GM19328 (cell line): ENCODE measurements around the gene ENO1.
A peak's percentile ranks its signal among the peaks of the same experiment; 100 is the strongest.
"Not testable (repeated sequence)": the region's sequence is repeated elsewhere in the genome, so short reads cannot be mapped to it uniquely, and the experiment has no call there.

Experiments used
- ATAC-seq: cut with Tn5 transposase; IDR thresholded peaks from one replicate; pipeline ENCODE4 v1.9.1; 2021; ENCODE audit warnings: mild to moderate bottlenecking, moderate library complexity; ENCODE audit not compliant: unreplicated experiment

Gene ENO1

GRCh38 chr1:8848663-8849386 lies 29.7 kb downstream of the ENO1 start:
- ATAC-seq: no peak

GRCh38 chr1:8847990-8848389 lies 30.5 kb downstream of the ENO1 start:
- ATAC-seq: no peak

GRCh38 chr1:8846263-8846662 lies 32.2 kb downstream of the ENO1 start:
- no peak for ATAC-seq

- no peak for ATAC-seq
Measured at GRCh38 chr1:8845104-8846097, 33.1 kb downstream of the ENO1 start.

GRCh38 chr1:8844501-8845006 lies 33.9 kb downstream of the ENO1 start:
- ATAC-seq: no peak

GRCh38 chr1:8841395-8841794 lies 37.1 kb downstream of the ENO1 start:
- ATAC-seq: no peak

GRCh38 chr1:8839990-8840389 lies 38.5 kb downstream of the ENO1 start:
- no peak for ATAC-seq

- no peak for ATAC-seq
Measured at GRCh38 chr1:8835941-8836643, 42.4 kb downstream of the ENO1 start.

- ATAC-seq: no peak
Measured at GRCh38 chr1:8831340-8831739, 47.1 kb downstream of the ENO1 start.

GRCh38 chr1:8830732-8831131 lies 47.8 kb downstream of the ENO1 start:
- not testable (repeated sequence) for ATAC-seq

GRCh38 chr1:8825985-8826481 lies 52.5 kb downstream of the ENO1 start:
- ATAC-seq: no peak

GRCh38 chr1:8823295-8823664 lies 55.2 kb downstream of the ENO1 start:
- ATAC-seq: no peak

- ATAC-seq: no peak
Measured at GRCh38 chr1:8822373-8823294, 55.9 kb downstream of the ENO1 start.

GRCh38 chr1:8821084-8821483 lies 57.4 kb downstream of the ENO1 start:
- no peak for ATAC-seq

- ATAC-seq: not testable (repeated sequence)
Measured at GRCh38 chr1:8818789-8819188, 59.7 kb downstream of the ENO1 start.

- ATAC-seq: no peak
Measured at GRCh38 chr1:8818325-8818775, 60.1 kb downstream of the ENO1 start.

GRCh38 chr1:8817412-8818324 lies 60.8 kb downstream of the ENO1 start, which contains the start of gene RERE:
Gene RERE (minus strand): TSS chr1:8817640.
- peak; percentile 92 for ATAC-seq

GRCh38 chr1:8816831-8817411 lies 61.6 kb downstream of the ENO1 start:
- no peak for ATAC-seq
